PC-3 (cell line): Measurements from ENCODE around the gene STK38L.

ENCODE experiments used
- CTCF ChIP-seq: fragments of 300-600 bp; sonication (generic); conservative IDR thresholded peaks from 2 replicates; pipeline ENCODE4 v1.5.1; 2017; ENCODE audit warnings: antibody characterized with exemption, low read depth, mild to moderate bottlenecking, low read length
- EZH2 ChIP-seq: fragments of 300-600 bp; sonication (generic); IDR thresholded peaks from one replicate; pipeline ENCODE4 v1.6.1; 2017; ENCODE audit warnings: antibody characterized with exemption, mild to moderate bottlenecking, low read length; ENCODE audit not compliant: unreplicated experiment

GRCh38 chr12:27309293-27309994 is 65.4 kb downstream of the STK38L start:
- TF ChIP-seq CTCF (no peak), EZH2 (no peak)
